ENCODE measurements around the gene NRG2. TPM values are rescaled to one million over a fixed set of nuclear protein-coding genes. Genes with fewer than 3 reads are reported as not detected.

Gene NRG2
- total and polyA plus RNA-seq, 2 of the 4 experiments (the other 2 are of a cell fraction) = 0.18 TPM; not detected in 1

GRCh38 chr5:139979518-139979917, 63.6 kb downstream of the NRG2 start:
- H3K4ac ChIP-seq (ENCODE audit: low read depth, low read length) = no peak overlapping the region
- H2BK120ac ChIP-seq (ENCODE audit: low read depth, low read length) = no peak overlapping the region
- H3K56ac ChIP-seq (ENCODE audit: extremely low read depth, insufficient read depth, low read length) = no peak overlapping the region
- H3K27ac ChIP-seq (ENCODE audit: insufficient read depth, low read length) = no peak overlapping the region
- H3K23ac ChIP-seq (ENCODE audit: low read depth, low read length) = no peak overlapping the region
- no peak overlapping the region for H4K8ac ChIP-seq (ENCODE audit: low read depth in 2 of 2, low read length in 2 of 2)
- dilution Hi-C loops (cut with HindIII; ENCODE audit: low sequenced_read_pairs, unreplicated experiment) = no loop called here
- H3K27me3 ChIP-seq (ENCODE audit: control insufficient read depth, insufficient read depth, low read length) = peaks cover 36% of the 10 kb centered on the region
- no peak overlapping the region for H2BK15ac ChIP-seq (ENCODE audit: low read depth, low read length)
- BruUV-seq (replicated peaks) = no TSS peak
- TF ChIP-seq SMC3 (IDR thresholded peaks at IDR 0.05; ENCODE audit: low read depth, low read length) (no peak), RAD21 (IDR thresholded peaks at IDR 0.05; ENCODE audit: low read length) (no peak), MXI1 (IDR thresholded peaks at IDR 0.05; ENCODE audit: borderline replicate concordance, low read depth, low read length) (no peak), USF2 (IDR thresholded peaks at IDR 0.05; ENCODE audit: low read depth, low read length) (no peak), CEBPB (IDR thresholded peaks at IDR 0.05; ENCODE audit: low read depth, low read length) (no peak), CTCF (conservative IDR thresholded peaks at IDR 0.05; ENCODE audit: low read depth, low read length) (no peak), CHD1 (IDR thresholded peaks at IDR 0.05; ENCODE audit: low read depth, low read length) (no peak), NFE2L2 (IDR thresholded peaks at IDR 0.05; ENCODE audit: low read depth, low read length) (no peak), MAFK (IDR thresholded peaks at IDR 0.05; ENCODE audit: low read depth, low read length) (no peak), MAZ (IDR thresholded peaks at IDR 0.05; ENCODE audit: borderline replicate concordance, low read depth, low read length) (no peak), POLR2A (IDR thresholded peaks at IDR 0.05; ENCODE audit: low read depth, low read length) (no peak), FOS (IDR thresholded peaks at IDR 0.05; ENCODE audit: low read depth, low read length) (no peak), BHLHE40 (IDR thresholded peaks at IDR 0.05; ENCODE audit: low read depth, low read length) (no peak), RCOR1 (IDR thresholded peaks at IDR 0.05; ENCODE audit: insufficient replicate concordance, low read length) (no peak), ELK1 (IDR thresholded peaks at IDR 0.05; ENCODE audit: borderline replicate concordance, low read depth, low read length) (no peak)
- H3K9me3 ChIP-seq (ENCODE audit: control insufficient read depth, insufficient read depth, low read length) = no peaks in the 10 kb centered on the region
- H4K5ac ChIP-seq (ENCODE audit: low read depth, low read length) = no peak overlapping the region
- H2BK5ac ChIP-seq (ENCODE audit: low read depth, low read length, poor library complexity, severe bottlenecking) = no peak overlapping the region
- no peak overlapping the region for H3K14ac ChIP-seq (replicated peaks; ENCODE audit: low read depth, low read length)
- H3K36me3 ChIP-seq (ENCODE audit: control insufficient read depth, insufficient read depth, low read length) = no peaks in the 10 kb centered on the region
- no peaks in the 10 kb centered on the region for H3K4me1 ChIP-seq (ENCODE audit: control insufficient read depth, insufficient read depth, low read length)
- H2AK5ac ChIP-seq (ENCODE audit: low read depth, low read length) = no peak overlapping the region
- no peaks in the 10 kb centered on the region for H4K20me1 ChIP-seq (ENCODE audit: insufficient read depth, low read length)
- ATAC-seq (ENCODE audit: low read depth) = no peak
- no peaks in the 10 kb centered on the region for H3K79me1 ChIP-seq (ENCODE audit: low read depth in 1 of 2, low read length in 2 of 2)
- ChIA-PET CTCF (interaction anchor here (0.5 to 1.1 kb wide), 2 partner anchors 64 to 269 kb away, joined by 3 to 5 read pairs; partner anchors contain the start of gene NRG2), POLR2A (ENCODE audit: unreplicated experiment) (no interaction called here)
- no peak overlapping the region for H2AK9ac ChIP-seq (replicated peaks; ENCODE audit: low read depth, low read length, poor library complexity)
- no peak overlapping the region for H3K4me2 ChIP-seq (ENCODE audit: low read depth, low read length)
- DNase-seq = no peak
- intact Hi-C loops (cut with micrococcal nuclease) = no loop called here
- in situ Hi-C loops (cut with MboI; ENCODE audit: low sequenced_read_pairs) = no loop called here
- no peak overlapping the region for H2AFZ ChIP-seq (replicated peaks; ENCODE audit: low read length, poor library complexity)
- no peak overlapping the region for H3K4me3 ChIP-seq (ENCODE audit: insufficient read depth, low read depth, low read length)
- no peak overlapping the region for H2BK20ac ChIP-seq (ENCODE audit: low read depth, low read length)
- no peak overlapping the region for H3K18ac ChIP-seq (ENCODE audit: low read depth, low read length)
- no peak overlapping the region for H4K91ac ChIP-seq (ENCODE audit: insufficient read depth, low read depth, low read length)
- H3K9ac ChIP-seq (ENCODE audit: low read depth, low read length) = no peak overlapping the region
- H3K9me1 ChIP-seq (ENCODE audit: insufficient read depth, low read length) = no peaks in the 10 kb centered on the region
- WGBS, 2 experiments (ENCODE audit: extremely low coverage in 2 of 2, insufficient read length in 1 of 2) = no CpG with 5 or more reads among the region's 3 CpGs

All from IMR-90 (cell line).